Smooth muscle cell (in vitro differentiated cells): ENCODE measurements around the gene SHC4. TPM values are rescaled to one million over a fixed set of nuclear protein-coding genes. Genes with fewer than 3 reads are reported as not detected.
A peak's percentile ranks its signal among the peaks of the same experiment; 100 is the strongest.

Experiments
- DNase-seq: peaks from one replicate; lab custom pipeline; 2025; ENCODE audit not compliant: unreplicated experiment; lab: John Stamatoyannopoulos, UW
- H2AFZ ChIP-seq: fragments of 200-600 bp; sonication (generic); 2 replicates; pipeline ENCODE4 v1.6.0; 2016; ENCODE audit warnings: antibody characterized with exemption, low read depth, mild to moderate bottlenecking
- H3F3A ChIP-seq: fragments of 200-600 bp; sonication (generic); 2 replicates; pipeline ENCODE4 v1.6.0; 2017; ENCODE audit warnings: antibody characterized with exemption, low read depth
- H3K27ac ChIP-seq: fragments of 200-600 bp; sonication (generic); 2 replicates; pipeline ENCODE4 v1.5.1; 2016; ENCODE audit warnings: low read depth, mild to moderate bottlenecking
- H3K27me3 ChIP-seq: fragments of 200-600 bp; sonication (generic); 2 replicates; pipeline ENCODE4 v1.6.1; 2016; ENCODE audit warnings: low read depth, mild to moderate bottlenecking
- H3K36me3 ChIP-seq: fragments of 200-600 bp; sonication (generic); 2 replicates; pipeline ENCODE4 v1.5.1; 2016; ENCODE audit warnings: low read depth
- H3K4me1 ChIP-seq: fragments of 200-600 bp; sonication (generic); 2 replicates; pipeline ENCODE4 v1.5.1; 2016; ENCODE audit warnings: low read depth
- H3K4me2 ChIP-seq: fragments of 200-600 bp; sonication (generic); 2 replicates; pipeline ENCODE4 v1.6.0; 2016; ENCODE audit warnings: mild to moderate bottlenecking
- H3K4me3 ChIP-seq: fragments of 200-600 bp; sonication (generic); 2 replicates; pipeline ENCODE4 v1.5.1; 2016; ENCODE audit warnings: mild to moderate bottlenecking
- H3K79me2 ChIP-seq: fragments of 200-600 bp; sonication (generic); 2 replicates; pipeline ENCODE4 v1.6.0; 2016; ENCODE audit warnings: low read depth, mild to moderate bottlenecking
- H3K9ac ChIP-seq: fragments of 200-600 bp; sonication (generic); 2 replicates; pipeline ENCODE4 v1.6.0; 2016; ENCODE audit warnings: low read depth
- H3K9me3 ChIP-seq: fragments of 200-600 bp; sonication (generic); replicated peaks from 2 replicates; pipeline ENCODE4 v1.5.1; 2016; ENCODE audit warnings: low read depth
- H4K20me1 ChIP-seq: fragments of 200-600 bp; sonication (generic); 2 replicates; pipeline ENCODE4 v1.6.0; 2016; ENCODE audit warnings: low read depth
- CTCF ChIP-seq: fragments of 200-600 bp; sonication (generic); IDR thresholded peaks from 2 replicates; pipeline ENCODE4 v1.5.1; 2017; ENCODE audit warnings: borderline replicate concordance, mild to moderate bottlenecking, antibody characterized with exemption; ENCODE audit not compliant: insufficient read depth, poor library complexity, severe bottlenecking
- WGBS: methylation state at CpG from one replicate; pipeline ENCODE4 v1.1.7; 2016; ENCODE audit warnings: low lambda C conversion rate; 5-methylcytosine and 5-hydroxymethylcytosine counted together
- polyA plus RNA-seq: library from polyadenylated mRNA; unstranded; fragments of >200 nt; fragmentation: Nextera tagmentation; extraction: Ambion mirVana; gene quantifications from 2 replicates; pipeline ENCODE4 v1.2.1, GENCODE V29; 2016
- total RNA-seq: library from RNA; depleted of rRNA; stranded (reverse); fragments of >200 nt; gene quantifications from 2 replicates; pipeline ENCODE4 v1.2.3, GENCODE V29; 2014

The SHC4 gene
- total and polyA plus RNA-seq, 2 experiments from 2014 or later: 0.39 to 1.2 TPM

- Histone ChIP-seq H3K79me2 (no peaks in the 10 kb centered on the region), H3K9ac (no peak overlapping the region), H3F3A (peaks cover 3% of the 10 kb centered on the region), H3K27ac (peak overlapping the region; percentile 69), H3K4me1 (peaks cover 34% of the 10 kb centered on the region), H2AFZ (no peak overlapping the region), H4K20me1 (no peaks in the 10 kb centered on the region), H3K9me3 (no peaks in the 10 kb centered on the region), H3K27me3 (no peaks in the 10 kb centered on the region), H3K4me2 (peak overlapping the region; percentile 14), H3K4me3 (no peak overlapping the region), H3K36me3 (no peaks in the 10 kb centered on the region)
- WGBS: 58% methylated on average over 3 of the region's 3 CpGs
- DNase-seq: no peak
- no peak for TF ChIP-seq CTCF
Observed at GRCh38 chr15:48802257-48802656, 161.5 kb downstream of the SHC4 start.

GRCh38 chr15:48800811-48801455 is 162.8 kb downstream of the SHC4 start:
- H3K4me1 ChIP-seq: peaks cover 34% of the 10 kb centered on the region
- no peak overlapping the region for H3K4me3 ChIP-seq
- H3K79me2 ChIP-seq: no peaks in the 10 kb centered on the region
- no peak overlapping the region for H3K4me2 ChIP-seq
- H2AFZ ChIP-seq: no peak overlapping the region
- peaks cover 3% of the 10 kb centered on the region for H3F3A ChIP-seq
- H3K27ac ChIP-seq: no peak overlapping the region
- no peaks in the 10 kb centered on the region for H3K36me3 ChIP-seq
- H3K27me3 ChIP-seq: no peaks in the 10 kb centered on the region
- no peak for DNase-seq
- peak; percentile 58 for TF ChIP-seq CTCF
- H4K20me1 ChIP-seq: no peaks in the 10 kb centered on the region
- 78% methylated on average over 4 of the region's 4 CpGs for WGBS
- no peaks in the 10 kb centered on the region for H3K9me3 ChIP-seq
- H3K9ac ChIP-seq: no peak overlapping the region

GRCh38 chr15:48800245-48800644 is 163.5 kb downstream of the SHC4 start:
- no peaks in the 10 kb centered on the region for H3K79me2 ChIP-seq
- H4K20me1 ChIP-seq: no peaks in the 10 kb centered on the region

More at GRCh38 chr15:48800245-48800644, 163.5 kb downstream of the SHC4 start:
- no peaks in the 10 kb centered on the region for H3K9me3 ChIP-seq
- 91% methylated on average over 1 of the region's 1 CpG for WGBS
- DNase-seq: no peak
- H3K27ac ChIP-seq: no peak overlapping the region
- peaks cover 34% of the 10 kb centered on the region for H3K4me1 ChIP-seq
- H3K27me3 ChIP-seq: no peaks in the 10 kb centered on the region
- no peak overlapping the region for H3K4me2 ChIP-seq
- no peak overlapping the region for H3K9ac ChIP-seq
- H3F3A ChIP-seq: peaks cover 3% of the 10 kb centered on the region
- no peak overlapping the region for H3K4me3 ChIP-seq
- H3K36me3 ChIP-seq: no peaks in the 10 kb centered on the region
- no peak overlapping the region for H2AFZ ChIP-seq
- TF ChIP-seq CTCF: no peak
